Activated T-cell treated with anti-CD3 and anti-CD28 coated beads for 1 hour (primary cell): ENCODE results near the gene VPS51.
A peak's percentile ranks its signal among the peaks of the same experiment; 100 is the strongest.

Experiments used
- DNase-seq: peaks from one replicate; pipeline ENCODE4 v3.0.0-alpha.2; 2020; ENCODE audit warnings: low read depth

The VPS51 gene

DNA sequence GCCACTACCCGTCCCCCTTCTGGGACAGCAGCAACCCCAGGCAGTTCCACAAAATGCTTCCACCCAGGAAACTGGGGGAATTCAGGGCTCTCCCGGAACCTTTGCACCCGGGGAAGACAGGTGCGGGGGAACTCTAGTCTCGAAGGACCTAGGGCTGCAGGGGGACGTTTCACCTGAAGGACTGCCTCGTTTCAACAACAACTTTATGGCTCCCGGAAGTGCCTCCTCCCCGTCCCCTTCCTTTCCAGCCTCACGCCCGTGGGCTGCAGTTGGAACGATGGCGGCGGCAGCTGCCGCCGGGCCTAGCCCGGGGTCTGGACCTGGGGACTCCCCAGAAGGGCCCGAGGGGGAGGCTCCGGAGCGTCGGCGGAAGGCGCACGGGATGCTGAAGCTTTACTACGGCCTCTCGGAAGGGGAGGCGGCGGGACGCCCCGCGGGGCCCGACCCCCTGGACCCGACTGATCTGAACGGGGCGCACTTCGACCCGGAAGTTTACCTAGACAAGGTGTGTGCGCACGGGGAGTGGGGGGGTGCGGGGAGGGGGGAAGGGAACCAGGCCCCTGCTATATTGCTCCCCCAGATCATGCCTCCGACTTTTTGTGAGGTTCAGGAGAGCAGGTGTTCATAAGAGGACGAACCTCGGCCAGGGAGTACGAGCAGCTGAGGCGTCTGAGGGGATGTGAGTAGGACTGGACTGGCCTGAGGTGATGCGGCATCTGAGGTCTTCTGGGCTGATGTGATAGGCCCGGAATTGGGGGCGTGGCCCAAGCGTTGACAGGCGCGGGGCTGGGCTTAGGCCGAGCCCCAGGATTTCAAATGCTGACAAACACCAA lies at the start of gene VPS51:
Gene VPS51 (plus strand): TSS at position 241 of the 833 bp plus-strand sequence. CDS start 37 bp downstream, at position 278.
- DNase-seq = peak; percentile 68

GRCh38 chr11:65047581-65048422 lies 48.2 kb upstream of the VPS51 start:
- no peak for DNase-seq

GRCh38 chr11:65051398-65051858 lies 44.6 kb upstream of the VPS51 start:
- DNase-seq = no peak

GRCh38 chr11:65053827-65054508 lies 42.0 kb upstream of the VPS51 start:
- no peak for DNase-seq

- no peak for DNase-seq
These were observed 40.5 kb upstream of the VPS51 start for GRCh38 chr11:65055538-65055937.

- DNase-seq = no peak
These were observed 39.0 kb upstream of the VPS51 start for GRCh38 chr11:65056999-65057398.

DNA sequence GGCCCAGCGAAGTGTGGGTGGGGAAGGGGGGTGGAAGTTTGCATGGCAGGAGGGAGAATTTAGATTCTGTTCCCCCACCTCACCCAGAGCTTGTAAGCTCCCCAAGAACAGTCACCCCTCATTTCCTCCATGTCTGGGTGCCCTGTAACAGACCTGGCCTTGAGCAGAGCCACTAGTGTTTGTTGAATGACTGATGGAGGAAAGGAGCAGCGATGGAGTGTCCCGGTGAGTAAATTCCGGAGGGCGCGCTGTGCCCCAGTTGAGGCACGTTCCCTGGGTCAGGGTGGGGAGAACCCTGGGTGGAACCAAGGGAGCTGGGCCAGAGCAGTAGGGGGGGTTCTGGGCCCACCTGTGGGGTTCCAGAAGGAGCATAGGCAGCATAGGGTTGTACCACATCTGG lies 38.5 kb upstream of the VPS51 start:
- no peak for DNase-seq

GRCh38 chr11:65058012-65058411 lies 38.0 kb upstream of the VPS51 start:
- DNase-seq = no peak

- no peak for DNase-seq
These were observed 37.5 kb upstream of the VPS51 start, which contains the start of gene NAALADL1 for GRCh38 chr11:65058419-65059054. Gene NAALADL1, minus strand, starts transcription at chr11:65058553. Its CDS starts 32 bp downstream, at chr11:65058521.

DNA sequence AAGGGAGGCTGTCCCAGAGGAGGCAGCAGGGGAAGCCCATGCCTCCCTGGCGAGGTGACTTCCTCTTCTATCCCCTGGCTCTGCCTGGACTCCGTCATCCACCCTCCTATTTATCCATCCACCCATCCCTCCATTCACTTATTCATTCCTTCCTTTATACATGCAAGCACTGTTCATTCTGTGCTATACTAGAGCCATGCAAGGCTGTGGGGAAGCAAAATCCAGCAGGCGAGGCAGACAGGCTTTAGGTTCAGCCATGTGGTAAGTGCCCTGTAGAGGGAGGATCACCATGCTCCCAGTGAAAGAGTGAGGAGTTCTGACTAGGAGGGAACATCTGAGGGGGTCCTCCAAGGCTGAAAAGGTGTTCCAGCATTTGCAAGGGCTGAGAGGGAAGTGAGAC lies 36.5 kb upstream of the VPS51 start:
- no peak for DNase-seq

- DNase-seq = no peak
These were observed 35.8 kb upstream of the VPS51 start for GRCh38 chr11:65059959-65060824.

GRCh38 chr11:65060913-65061408 lies 35.1 kb upstream of the VPS51 start:
- DNase-seq = no peak

GRCh38 chr11:65063532-65063931 lies 32.5 kb upstream of the VPS51 start:
- DNase-seq = no peak

DNA sequence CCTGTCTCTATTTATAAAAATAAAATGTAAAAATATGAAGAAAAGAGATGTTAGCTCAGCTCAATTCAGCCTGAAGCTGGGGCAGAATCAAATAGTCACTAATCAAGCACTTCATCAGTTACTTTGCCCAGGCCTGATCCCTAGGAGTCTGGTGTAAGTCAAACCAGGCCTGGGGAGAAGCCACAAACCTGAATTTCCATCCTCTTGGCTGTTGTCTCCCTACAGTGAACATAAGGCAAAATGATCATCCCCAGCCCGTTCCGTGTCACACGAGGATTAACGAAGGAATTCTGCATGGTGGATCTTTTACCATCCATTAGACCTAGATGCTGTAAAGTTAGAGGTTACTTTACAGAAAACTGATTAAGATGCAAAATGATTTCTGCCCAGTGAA lies 31.2 kb upstream of the VPS51 start:
- no peak for DNase-seq

DNA sequence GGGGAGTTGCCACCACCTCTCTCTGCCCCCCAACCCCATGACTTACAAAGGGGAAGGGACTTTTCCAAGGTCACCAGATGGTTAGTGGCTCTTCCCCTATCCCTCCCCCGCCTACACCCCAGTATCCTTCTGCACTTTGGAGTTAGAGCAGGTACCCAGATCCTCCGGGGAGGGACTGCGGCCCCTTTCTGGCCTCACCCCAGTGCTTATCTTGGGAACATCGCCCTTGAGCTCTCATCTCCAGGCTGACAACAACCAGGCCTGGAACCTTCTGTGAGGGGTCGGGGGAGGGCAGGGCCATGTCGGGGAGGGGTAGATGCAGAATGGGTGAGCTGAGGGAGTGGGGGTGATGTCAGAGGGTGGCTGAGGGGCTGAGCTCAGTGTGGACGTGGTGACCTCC lies 30.2 kb upstream of the VPS51 start:
- DNase-seq = no peak

DNA sequence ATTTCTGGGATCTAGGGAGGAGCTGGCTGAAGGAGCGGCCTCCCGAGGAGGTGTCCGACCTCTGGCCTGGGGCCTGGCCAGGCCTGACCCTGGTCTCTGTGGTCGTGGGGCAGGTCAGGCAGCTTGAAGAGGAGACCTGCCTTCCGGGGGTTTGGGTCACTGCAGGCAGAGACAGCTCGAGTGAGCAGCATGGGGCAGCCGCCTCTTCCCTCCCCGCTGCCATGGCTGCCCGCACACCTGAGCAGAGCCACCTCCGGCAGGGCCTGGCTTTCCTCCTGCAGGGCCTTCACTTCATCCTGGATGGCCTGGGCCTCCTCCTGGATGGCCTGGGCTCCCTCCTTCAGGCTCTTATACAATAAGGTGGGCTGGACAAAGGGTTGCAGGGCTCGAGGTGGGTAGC lies 29.7 kb upstream of the VPS51 start:
- DNase-seq = no peak

GRCh38 chr11:65066805-65067291 lies 29.2 kb upstream of the VPS51 start:
- no peak for DNase-seq

DNA sequence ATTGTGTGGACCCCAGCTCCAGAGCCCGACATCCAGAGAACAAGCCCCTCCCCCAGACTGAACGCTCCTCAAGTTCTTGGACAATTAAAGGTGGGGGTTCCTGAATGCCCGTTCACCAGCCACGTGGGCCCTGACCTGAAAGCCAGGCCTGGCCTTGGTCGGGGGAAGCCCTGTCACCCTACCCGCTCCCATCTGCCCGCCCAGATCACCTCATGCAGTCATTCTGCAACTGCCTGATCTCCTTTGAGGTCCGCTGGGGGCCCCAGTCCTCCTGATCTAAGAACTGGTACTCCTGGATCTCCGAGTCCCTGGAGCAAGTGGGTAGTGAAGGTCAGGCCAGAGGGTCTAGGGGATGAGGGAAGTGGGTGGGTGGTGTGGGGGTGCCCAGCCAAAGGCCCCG lies 28.6 kb upstream of the VPS51 start:
- no peak for DNase-seq

GRCh38 chr11:65069217-65069616 lies 26.8 kb upstream of the VPS51 start:
- no peak for DNase-seq

- no peak for DNase-seq
These were observed 23.9 kb upstream of the VPS51 start for GRCh38 chr11:65071907-65072630.
